GM18517 (cell line): Measurements from ENCODE around the gene POU6F2.

Experiments
- ATAC-seq: cut with Tn5 transposase; IDR thresholded peaks from one replicate; pipeline ENCODE4 v1.9.1; 2021; ENCODE audit warnings: mild to moderate bottlenecking, moderate library complexity; ENCODE audit not compliant: unreplicated experiment

Gene POU6F2

GRCh38 chr7:39105720-39106119, 128.0 kb downstream of the POU6F2 start:
- ATAC-seq, result no peak

- ATAC-seq, result no peak
These were observed 148.1 kb downstream of the POU6F2 start for GRCh38 chr7:39125846-39126245.

DNA sequence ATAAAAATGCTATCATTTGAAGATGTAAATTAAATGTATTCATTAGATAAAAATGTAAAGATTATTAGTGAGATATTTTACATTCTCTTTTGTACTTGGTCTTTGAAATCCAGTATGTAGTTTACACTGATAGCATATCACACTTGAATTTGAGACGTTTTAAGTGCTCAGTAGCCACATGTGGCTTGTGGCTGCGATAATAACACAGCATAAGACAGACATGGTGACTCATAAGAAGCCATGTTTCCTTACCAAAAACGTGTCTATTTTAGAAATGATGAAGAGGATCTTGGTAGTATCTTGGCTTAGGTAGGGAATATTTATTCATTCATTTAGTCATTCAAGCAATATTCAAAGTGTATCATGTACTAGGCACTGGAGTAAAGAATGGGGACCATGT, 149.3 kb downstream of the POU6F2 start:
- no peak for ATAC-seq

- ATAC-seq, result no peak
These were observed 150.7 kb downstream of the POU6F2 start for GRCh38 chr7:39128287-39128843.

- ATAC-seq, result no peak
These were observed 152.6 kb downstream of the POU6F2 start for GRCh38 chr7:39130274-39130673.

- no peak for ATAC-seq
These were observed 153.3 kb downstream of the POU6F2 start for GRCh38 chr7:39130857-39131526.

- ATAC-seq, result no peak
These were observed 154.6 kb downstream of the POU6F2 start for GRCh38 chr7:39132306-39132705.

DNA sequence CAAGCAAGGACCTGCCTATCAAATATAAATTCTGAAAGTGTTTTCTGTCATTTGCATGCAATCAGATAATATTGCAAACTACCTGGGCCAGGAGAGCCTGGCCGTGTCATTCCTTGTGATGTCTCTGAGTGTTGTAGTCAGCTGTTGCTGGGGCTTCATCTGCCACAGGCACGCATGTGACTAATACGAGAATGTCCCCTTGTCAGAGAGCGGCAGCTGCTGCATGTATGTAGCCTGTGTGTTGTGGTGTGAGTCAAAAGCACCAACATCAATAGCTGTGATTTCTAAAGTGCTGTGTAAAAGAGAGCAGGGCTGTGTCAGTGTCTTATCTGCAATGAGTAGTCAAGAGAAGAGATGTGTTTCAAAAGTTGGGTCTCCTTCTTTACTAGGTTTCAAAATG, 155.4 kb downstream of the POU6F2 start:
- ATAC-seq, result no peak

DNA sequence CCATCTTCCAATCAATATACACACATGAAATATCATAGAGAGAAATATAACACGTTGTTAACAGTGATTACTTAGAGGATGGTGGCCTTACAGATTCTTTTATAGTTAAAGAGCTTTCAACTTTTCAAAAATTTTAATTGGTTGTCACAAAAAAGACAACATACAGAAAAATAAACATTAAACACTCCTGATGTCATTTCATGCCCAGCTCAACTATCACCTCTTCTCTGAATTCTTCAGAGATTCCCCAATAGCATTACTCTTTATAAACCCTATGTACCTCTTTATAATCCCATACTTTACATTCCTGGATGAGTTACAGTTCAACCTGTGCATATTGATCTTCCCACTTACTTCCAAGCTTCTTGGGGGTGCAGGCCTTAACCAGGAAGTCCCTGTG, 159.8 kb downstream of the POU6F2 start:
- no peak for ATAC-seq

GRCh38 chr7:39142750-39143149, 165.0 kb downstream of the POU6F2 start:
- no peak for ATAC-seq

DNA sequence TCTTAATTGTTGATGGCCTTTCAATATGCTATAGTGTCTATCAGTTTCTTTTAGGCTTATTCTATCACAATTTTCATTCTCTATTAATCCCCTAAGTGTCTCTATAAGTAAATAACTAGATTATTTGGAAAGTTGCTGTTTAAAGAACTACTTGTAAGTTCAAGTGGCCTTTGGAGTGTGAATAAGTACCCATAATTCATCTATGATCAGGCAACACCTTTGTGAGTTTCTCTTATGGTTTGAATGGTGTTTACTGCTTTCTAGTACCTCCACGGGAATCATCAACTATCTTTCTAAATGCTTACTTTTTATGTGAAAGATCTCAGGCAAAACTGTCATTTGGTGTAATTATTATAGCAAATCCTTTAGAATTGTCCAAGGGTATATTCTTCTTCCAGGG, 166.7 kb downstream of the POU6F2 start:
- ATAC-seq, result no peak

DNA sequence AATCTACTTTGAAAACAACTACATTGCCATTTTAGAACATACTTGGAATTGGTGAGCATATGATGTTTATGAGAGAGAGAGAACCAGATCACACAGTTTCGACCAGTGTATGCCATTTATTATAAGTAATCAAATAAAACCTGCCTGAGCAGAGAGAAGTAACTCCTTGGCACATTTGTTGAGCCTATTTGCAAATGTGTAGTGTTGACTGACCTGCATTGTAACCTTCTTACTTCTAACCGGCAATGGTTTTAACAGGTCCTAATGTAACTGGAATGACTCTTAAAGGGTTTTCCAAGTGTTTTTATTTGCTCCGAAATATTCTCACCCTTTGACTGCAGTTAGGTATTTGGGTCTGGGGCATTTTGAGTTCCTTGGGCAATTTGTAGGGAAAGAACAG, 167.6 kb downstream of the POU6F2 start:
- no peak for ATAC-seq

DNA sequence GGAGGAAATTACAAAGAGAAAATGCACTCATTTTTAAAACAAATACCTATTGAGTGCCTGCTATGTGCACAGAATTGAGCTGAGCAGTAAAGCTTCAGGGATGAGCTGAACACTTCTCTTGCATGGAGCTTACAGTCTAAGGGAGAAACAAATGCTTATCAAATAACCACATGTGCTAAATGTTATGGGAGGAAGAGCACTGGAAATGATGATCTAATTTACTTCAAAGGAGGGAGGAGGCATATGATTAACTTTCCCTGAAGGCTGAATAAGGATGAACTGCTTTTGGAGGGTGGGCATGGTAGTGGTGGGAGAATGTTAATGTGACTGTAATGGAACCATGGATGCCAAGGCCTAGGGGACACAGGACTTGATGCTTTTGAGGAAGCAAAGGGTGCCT, 168.2 kb downstream of the POU6F2 start:
- no peak for ATAC-seq

DNA sequence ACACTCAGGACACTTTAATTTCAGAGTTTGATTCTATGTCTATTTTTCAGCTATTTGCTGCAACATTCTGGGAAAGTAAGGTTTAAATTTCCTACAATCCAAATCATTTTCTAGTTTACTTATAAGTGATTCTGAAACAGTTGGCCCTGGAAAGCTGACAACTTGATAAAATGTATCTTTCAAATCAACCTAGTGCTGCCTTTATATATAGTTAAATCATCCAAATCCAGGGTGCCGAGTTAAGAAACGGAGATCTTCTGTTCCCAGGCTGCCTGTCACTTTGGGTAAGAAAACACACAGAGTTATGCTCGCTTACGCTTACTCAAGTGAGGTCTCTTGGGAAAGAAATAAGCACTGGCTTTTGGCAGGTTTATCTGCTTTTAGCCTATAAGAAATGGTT, 175.0 kb downstream of the POU6F2 start:
- ATAC-seq, result no peak

DNA sequence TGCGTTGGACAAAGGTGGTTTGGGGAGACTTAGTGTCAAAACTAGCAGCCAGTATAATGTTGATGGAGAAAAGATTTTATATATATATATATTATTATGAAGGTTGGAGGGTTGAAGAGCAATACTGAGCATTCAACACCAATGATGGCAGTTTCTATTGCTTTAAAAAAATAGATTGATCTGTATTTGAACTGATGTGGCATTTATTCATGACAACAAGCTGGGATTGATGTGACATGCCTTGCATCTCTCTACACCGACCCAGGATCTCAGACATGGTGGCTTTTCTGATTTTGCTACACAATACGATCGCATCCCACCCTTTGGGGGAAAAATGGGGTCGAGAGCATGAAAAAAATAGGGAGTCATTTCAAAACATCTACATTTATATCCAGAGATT, 175.4 kb downstream of the POU6F2 start:
- ATAC-seq, result no peak

DNA sequence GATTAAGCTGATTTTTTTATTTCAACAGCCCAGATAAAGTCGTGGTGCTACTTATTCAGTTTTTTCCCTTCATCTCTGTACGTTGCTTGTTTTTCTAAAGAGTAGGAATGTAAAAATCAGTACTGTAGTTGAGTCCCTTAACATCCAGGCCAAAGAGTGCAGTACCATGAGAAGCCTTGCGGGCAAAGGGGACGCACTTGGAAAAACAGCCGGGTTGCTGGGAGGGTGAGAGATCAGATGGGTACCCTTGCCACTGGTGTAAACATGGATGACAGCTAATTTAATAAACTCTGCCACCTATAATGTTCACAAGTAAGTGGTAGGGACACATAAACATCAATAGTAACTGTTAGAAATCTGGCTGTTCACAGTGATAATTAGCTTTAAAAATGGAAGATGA, 175.9 kb downstream of the POU6F2 start:
- no peak for ATAC-seq

- ATAC-seq, result no peak
These were observed 177.1 kb downstream of the POU6F2 start for GRCh38 chr7:39154815-39155214.

DNA sequence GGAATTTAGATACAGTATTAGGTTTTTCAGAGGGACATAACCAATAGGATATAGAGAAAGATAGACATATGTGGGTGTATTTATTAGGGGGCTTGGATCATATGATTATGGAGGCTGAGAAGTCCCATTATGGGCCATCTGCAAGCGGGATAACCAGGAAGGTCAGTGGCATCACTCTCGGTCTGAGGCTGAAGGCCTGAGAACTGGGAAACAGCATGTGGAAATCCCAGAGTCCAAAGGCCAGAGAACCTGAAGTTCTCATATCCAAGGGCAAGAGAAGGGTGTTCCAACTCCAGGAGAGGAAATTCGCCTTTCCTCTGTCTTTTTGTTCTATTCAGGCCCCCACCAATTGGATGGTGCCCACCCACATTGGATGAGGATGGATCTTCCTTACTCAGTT, 180.7 kb downstream of the POU6F2 start:
- ATAC-seq, result no peak

GRCh38 chr7:39161903-39162302, 184.2 kb downstream of the POU6F2 start:
- ATAC-seq, result no peak

DNA sequence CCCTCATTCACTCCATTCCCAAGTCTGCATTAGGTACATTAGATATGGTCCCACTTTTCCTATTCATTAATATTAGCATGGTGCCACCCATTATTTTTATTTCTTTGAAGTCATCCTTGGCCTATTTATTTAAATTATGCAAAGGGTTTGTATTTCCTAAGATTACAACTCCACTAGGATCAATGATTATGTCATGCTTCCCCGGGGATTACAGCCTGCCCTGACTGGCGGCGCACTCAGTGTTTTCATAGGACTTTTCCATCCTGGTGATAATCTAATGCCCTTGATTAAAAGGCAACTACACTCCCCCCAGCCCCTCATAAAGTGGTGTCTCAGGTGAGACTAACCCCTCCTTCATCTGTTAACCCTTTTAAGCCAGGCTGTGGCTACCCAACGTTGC, 187.2 kb downstream of the POU6F2 start:
- no peak for ATAC-seq

DNA sequence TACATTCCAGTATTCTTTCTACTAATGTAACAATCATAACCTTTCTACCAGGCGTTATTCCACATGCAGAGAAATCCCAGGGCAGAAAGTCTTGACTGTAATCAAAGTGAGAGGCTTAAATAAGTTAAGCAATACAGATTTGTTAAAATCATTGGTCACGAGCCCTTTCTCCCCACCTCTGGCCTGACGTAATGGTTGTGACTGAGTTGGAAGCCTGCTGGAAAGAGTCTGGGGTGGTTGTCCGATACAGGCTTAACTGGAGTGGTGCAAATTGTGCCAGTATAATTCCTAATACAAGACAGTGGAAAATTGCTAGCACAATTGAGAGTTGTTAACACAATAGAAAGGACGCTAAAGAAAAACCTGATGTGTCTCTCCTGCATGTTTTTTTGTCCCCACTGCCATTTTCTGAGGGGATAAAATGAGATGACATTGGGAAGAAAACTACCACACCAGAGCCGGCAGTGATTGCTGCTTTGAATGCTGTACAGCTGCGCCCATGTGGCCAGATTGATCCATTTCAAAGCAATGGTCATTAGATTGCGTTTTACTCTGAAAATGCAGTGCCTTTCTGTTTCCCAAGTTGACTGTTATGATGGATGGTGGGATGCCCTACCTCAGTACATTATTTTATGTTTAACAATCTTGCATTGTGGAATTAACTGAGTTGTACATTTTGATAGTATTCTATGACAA, 190.8 kb downstream of the POU6F2 start:
- no peak for ATAC-seq

- no peak for ATAC-seq
These were observed 194.4 kb downstream of the POU6F2 start for GRCh38 chr7:39172137-39172536.

- no peak for ATAC-seq
These were observed 203.7 kb downstream of the POU6F2 start for GRCh38 chr7:39181398-39181797.
